ENCODE measurements around the gene ADA.

- TF ChIP-seq CTCF (conservative IDR thresholded peaks at IDR 0.05 in 1 of 2, IDR thresholded peaks at IDR 0.05 in 1 of 2; ENCODE audit: extremely low read depth in 1 of 2, insufficient read depth in 1 of 2, low read depth in 1 of 2, low read length in 2 of 2) (no peak), EZH2 (IDR thresholded peaks at IDR 0.05; ENCODE audit: borderline replicate concordance, low read length) (no peak)
Observed at GRCh38 chr20:44648579-44648978, 2.9 kb downstream of the ADA start.
